Cortex of kidney (tissue), 1 donor: ENCODE measurements around the gene DPEP3.
A peak's percentile ranks its signal among the peaks of the same experiment; 100 is the strongest.
"Not testable (repeated sequence)": the region's sequence is repeated elsewhere in the genome, so short reads cannot be mapped to it uniquely, and the experiment has no call there.

ENCODE experiments used
- DNase-seq: peaks from one replicate; lab custom pipeline; 2025; lab: John Stamatoyannopoulos, UW

DPEP3 gene

GRCh38 chr16:67945392-67945933, 34.8 kb downstream of the DPEP3 start:
- DNase-seq: no peak

- no peak for DNase-seq
These were observed 35.5 kb downstream of the DPEP3 start for GRCh38 chr16:67944690-67945391.

- DNase-seq: no peak
These were observed 36.4 kb downstream of the DPEP3 start, which contains the start of gene LCAT for GRCh38 chr16:67943619-67944504. Gene LCAT (minus strand): TSS chr16:67944120. CDS start chr16:67944101, 19 bp downstream.

- DNase-seq: no peak
These were observed 37.1 kb downstream of the DPEP3 start for GRCh38 chr16:67943256-67943618.

- no peak for DNase-seq
These were observed 37.6 kb downstream of the DPEP3 start for GRCh38 chr16:67942510-67943255.

- DNase-seq: no peak
These were observed 38.1 kb downstream of the DPEP3 start for GRCh38 chr16:67942200-67942509.

- no peak for DNase-seq
These were observed 38.7 kb downstream of the DPEP3 start for GRCh38 chr16:67941469-67942199.

- no peak for DNase-seq
These were observed 39.7 kb downstream of the DPEP3 start for GRCh38 chr16:67940446-67941089.

- no peak for DNase-seq
These were observed 40.5 kb downstream of the DPEP3 start for GRCh38 chr16:67939507-67940445.

- DNase-seq: not testable (repeated sequence)
These were observed 42.6 kb downstream of the DPEP3 start for GRCh38 chr16:67937713-67938112.

- DNase-seq: no peak
These were observed 43.3 kb downstream of the DPEP3 start for GRCh38 chr16:67936880-67937605.

GRCh38 chr16:67936124-67936879, 44.0 kb downstream of the DPEP3 start, which contains the start of gene PSMB10:
Gene PSMB10 (minus strand): TSS chr16:67936850. CDS start chr16:67936749, 101 bp downstream.
- no peak for DNase-seq

GRCh38 chr16:67935402-67936123, 44.7 kb downstream of the DPEP3 start:
- peak; percentile 33 for DNase-seq

- no peak for DNase-seq
These were observed 45.2 kb downstream of the DPEP3 start for GRCh38 chr16:67935101-67935401.

GRCh38 chr16:67934306-67935100, 45.8 kb downstream of the DPEP3 start:
- DNase-seq: no peak

- no peak for DNase-seq
These were observed 46.5 kb downstream of the DPEP3 start for GRCh38 chr16:67933805-67934204.

- no peak for DNase-seq
These were observed 47.8 kb downstream of the DPEP3 start for GRCh38 chr16:67932462-67932840.
